ENCODE results near the gene RANBP1.

The RANBP1 gene

GRCh38 chr22:20109411-20110358 lies 6.2 kb upstream of the RANBP1 start:
- no peak for DNase-seq (ENCODE audit: low spot score)

DNA sequence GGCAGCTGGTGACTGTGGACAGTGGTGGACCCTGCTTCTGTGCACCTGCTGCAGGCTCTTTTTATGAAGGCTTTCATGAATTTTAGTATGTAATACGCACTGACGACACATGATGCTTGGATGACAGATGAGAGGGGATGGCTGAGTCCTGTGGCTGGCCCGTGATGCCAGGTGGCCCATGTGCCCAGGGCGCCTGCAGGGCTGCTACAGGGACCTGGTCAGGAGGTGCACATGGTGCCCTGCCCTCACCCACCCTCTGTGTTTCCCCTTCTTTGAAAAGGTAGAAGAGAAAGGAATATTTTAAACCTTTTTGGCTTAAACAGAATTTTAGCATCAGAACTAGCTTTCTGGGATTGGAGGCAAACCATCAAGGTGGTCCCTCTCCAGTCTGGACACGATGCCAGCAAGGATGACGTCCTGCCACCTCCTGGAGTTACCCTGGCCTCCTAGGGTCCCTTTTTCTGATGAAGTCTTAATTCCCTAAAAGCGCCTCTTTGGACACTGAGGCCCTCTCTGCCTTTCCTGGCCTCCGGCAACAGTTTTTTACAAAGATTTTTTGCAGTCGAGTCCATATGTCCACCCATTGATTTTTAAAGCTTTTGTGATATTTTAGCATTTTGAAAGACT lies 5.4 kb upstream of the RANBP1 start:
- DNase-seq (ENCODE audit: low spot score): no peak

DNA sequence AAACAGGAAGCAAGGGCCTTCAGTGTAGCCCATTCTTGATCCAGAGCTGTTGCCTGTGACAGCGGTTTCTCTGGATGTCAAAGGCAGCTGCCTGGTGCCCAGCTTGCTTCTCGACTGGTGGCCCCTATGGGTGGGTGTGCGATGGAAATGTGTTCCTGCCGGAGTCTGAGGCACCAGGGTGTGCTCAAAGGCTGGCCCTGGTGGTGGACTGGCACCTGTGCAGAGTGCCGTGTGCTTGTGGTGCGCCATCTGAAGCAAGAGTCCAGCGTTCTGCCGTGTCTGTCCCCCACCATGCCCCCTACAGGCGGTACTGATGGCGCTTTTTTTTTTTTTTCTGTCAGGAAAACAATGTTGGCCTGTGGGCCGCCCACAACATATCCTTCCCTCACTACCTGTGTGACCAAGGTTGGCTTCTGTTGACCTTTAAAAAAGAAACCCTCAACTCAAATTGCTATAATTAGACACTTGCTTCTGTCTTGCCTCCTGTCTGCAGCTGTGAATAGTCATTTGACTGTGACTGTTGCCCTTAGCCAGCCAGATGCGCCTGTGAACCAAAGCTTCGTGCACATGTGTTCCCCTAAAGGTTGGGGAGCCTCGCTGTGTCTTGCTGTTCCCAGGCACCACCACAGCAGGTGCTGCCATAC lies 4.7 kb upstream of the RANBP1 start:
- DNase-seq (ENCODE audit: low spot score): peak; percentile 78

GRCh38 chr22:20111689-20112622 lies 3.9 kb upstream of the RANBP1 start:
- DNase-seq (ENCODE audit: low spot score): no peak

DNA sequence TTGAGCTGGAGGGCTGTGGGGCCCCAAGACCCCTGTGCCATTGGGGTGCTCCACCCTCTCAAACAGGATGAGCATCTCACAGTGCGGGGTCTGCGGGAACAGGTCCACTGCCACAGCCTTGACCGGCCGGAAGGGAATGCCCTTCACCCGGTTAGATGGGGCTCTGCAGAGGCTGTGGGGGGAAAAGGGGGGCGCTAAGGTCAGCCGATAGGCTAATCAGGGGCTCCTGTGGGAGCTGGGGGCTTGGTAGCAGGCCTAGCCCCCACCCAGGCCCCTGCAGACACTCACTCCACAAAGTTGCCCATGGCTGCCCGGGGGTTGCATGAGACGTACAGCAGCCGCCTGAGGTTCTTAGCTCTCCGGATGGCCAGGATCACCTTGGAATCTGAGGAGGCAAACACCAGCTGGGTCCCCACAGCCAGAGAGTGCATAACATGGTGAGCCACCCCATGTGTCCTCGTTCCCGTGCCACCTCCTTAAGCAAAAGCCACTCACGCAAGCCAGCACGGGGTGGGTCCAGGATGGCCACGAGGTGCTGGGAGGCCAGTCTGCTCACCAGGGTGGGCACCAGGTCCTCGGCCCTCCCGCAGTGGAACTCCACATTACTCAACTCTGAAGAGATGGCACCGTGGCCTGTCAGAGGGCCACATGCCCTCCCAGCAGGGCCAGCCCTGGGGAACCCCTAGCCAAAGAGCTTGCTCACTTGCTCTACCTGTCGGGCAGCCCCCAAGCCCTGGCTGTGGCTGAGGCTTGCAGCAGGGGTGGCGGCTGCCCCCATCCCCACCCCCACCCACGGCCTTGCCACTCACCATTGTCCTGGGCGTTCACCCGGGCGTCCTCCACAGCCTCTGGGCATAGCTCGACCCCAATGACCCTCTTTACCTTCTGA lies 3.0 kb upstream of the RANBP1 start:
- DNase-seq (ENCODE audit: low spot score): no peak

DNA sequence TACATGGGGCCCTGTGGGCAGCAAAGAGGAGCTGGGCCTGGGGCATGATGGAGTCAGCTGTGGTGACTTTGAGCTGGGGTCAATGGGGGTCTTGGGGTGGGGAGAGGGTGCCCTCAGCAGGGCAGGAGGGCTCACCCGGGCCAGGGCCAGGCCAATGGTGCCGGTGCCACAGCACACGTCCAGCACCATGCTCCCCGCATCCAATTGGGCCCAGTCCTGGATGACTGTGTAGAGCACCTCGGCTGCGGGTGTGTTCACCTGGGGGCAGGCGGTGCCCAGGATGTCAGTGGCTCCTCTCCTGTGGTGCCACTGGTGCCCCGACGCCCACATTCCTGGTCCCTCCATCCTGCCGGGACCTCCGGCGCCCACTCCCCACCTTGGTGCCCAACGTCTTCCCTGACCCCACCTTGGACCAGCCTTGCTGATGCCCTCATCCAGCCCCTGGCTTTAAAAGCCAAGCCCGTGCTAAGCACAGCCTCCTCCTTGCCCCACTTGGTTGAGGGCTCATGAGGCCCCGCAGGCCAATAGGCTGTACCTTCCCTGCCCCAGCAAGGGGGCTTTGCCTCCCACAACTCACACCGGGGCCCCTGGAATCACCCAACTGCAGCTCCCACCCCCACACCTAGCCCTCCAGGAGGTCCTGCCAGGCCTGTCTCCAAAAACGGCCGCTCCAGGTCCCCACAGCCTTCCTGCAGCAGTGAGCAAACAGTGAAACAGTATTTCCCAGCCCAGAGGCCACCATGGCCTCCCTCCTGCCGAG lies 2.2 kb upstream of the RANBP1 start:
- DNase-seq (ENCODE audit: low spot score): no peak

- no peak for DNase-seq (ENCODE audit: low spot score)
These were observed 1.1 kb upstream of the RANBP1 start for GRCh38 chr22:20114506-20115475.

DNA sequence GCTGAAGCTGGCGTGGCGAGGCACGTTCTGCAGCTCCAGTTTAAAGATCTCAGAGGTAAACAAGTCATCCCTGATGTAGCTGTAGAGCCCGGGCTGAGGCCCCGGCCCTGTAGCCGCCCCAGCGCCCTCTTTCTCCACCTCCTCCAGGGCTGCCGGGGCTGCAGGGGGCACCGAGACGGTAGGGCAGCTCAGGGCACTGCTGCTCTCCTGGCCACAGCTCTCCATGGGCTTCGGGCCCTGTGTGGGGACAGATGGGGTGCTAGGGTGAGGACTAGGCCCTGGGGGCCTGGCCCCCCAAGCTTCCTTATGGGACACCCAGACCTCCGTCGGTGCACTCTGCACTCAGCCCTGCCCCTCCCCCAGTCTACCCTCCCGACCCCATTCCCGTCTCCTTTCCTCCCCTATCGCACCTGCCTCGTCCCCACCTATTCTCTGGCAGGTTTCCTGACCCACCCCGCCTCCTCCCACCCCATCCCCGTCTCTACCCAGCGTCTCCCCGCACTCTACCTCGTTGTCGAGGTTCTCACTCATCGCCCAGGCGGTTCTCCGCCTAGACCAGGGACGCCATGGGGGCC lies 559 bp downstream of the RANBP1 start:
- no peak for DNase-seq (ENCODE audit: low spot score)

- peak; percentile 99 for DNase-seq (ENCODE audit: low spot score)
These were observed 1.2 kb downstream of the RANBP1 start, which contains the start of gene TRMT2A for GRCh38 chr22:20116951-20117632. Gene TRMT2A (minus strand): TSS chr22:20117226. CDS start chr22:20116906, 320 bp downstream.

DNA sequence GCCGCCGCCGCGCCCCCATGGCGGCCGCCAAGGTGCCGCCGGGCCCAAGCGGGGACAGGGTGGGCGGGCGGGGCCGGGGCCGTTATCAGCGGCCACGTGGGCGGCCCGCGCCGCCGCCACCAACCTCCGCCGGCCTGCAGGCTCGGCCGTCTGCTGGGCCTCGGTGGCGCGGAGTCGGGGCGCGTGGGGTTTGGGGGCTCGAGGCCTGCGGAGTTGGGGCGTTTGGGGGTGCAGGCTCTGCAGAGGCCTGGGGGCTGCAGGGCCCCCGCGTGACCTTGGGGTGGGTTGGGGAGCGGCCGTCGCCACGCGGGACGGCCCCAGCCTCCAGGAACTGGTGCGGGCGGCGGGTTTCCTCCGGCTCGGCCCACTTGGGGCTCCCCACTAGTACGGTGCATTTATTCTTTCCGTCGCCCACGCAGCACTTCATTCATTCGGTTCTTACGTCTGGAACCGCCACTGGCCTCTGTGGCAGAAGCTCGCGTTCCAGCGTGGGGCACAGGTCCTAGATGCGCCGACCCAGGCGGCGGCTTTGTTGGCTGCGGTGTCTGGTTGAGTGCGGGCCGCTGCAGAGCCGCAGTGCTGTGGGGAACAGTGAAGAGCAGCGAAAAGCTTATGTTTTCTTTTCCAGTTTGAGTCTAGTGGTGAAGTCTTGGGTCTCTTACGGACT lies 1.9 kb downstream of the RANBP1 start:
- DNase-seq (ENCODE audit: low spot score): peak; percentile 64

GRCh38 chr22:20118300-20119020 lies 2.6 kb downstream of the RANBP1 start:
- DNase-seq (ENCODE audit: low spot score): no peak

GRCh38 chr22:20121856-20122415 lies 6.0 kb downstream of the RANBP1 start:
- no peak for DNase-seq (ENCODE audit: low spot score)

DNA sequence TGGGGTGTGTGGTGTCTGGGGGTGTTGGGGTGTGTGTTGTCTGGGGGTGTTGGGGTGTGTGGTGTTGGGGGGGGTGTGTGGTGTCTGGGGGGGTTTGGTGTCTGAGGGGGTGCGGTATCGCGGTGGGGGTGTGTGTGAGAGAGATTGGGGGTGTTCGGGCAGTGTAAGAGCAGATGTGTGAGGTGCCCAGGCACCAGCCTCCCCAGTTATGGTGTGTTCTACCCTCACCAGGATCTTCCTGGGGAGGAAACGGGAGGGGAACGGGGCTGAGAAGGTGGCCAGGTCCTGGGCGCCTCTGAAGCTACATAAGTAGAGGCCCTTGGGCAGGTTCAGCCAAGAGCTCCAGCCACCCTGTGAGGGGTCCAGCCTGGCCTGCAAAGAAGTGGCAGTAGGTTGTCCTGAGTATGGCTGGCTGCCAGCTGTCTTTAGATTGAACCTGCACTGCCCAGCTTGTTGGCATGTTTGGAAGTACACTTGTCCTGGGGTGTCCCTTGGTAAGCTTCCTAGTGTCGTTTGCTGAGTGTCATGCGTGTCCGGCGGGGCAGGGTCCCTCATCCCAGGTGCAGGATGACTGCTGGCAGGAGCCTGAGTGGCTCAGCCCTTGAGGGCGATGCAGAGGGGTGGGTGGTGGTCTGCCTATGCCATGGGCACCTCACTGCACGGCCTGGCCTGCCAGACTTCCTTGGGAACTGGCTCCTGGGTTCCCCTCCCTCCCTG lies 7.6 kb downstream of the RANBP1 start:
- no peak for DNase-seq (ENCODE audit: low spot score)

DNA sequence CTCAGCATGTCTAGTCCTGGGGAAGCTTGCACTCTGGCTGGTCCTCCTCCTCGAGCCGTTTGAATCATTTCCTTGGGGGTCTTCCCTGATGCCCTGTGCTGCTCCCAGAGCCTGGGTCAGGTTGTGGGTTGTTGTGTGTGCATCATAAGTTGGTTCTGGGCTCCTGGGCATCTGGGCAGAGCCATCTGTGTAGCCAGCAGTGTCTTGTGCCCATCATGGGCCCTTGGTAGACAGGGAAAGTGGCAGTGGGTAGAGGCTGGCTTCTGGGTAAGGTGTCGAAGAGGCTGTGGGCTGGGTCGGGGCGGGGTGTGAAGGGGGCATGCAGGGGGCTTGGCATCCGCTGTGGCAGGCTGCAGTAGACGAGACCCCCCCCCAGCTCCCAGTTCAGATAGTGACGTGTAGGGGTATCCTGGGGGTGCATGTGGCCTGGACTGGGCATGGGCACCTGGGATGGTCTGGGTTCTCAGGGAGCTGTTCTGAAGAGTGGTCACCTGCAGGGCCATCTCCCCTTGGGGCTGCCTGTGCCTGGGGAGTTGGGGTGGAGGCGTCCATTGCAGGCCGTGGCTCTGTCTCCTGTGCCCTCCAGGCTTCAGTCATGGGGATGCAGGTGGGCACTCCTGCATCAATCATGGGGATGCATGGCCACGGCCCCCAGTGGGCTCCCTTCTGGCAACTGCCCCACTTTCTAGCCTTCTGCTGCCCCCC lies 8.3 kb downstream of the RANBP1 start:
- no peak for DNase-seq (ENCODE audit: low spot score)
